Measurements from ENCODE around the gene ZNF718.
A peak's percentile ranks its signal among the peaks of the same experiment; 100 is the strongest.
"Not testable (repeated sequence)": the region's sequence is repeated elsewhere in the genome, so short reads cannot be mapped to it uniquely, and the experiment has no call there.

Gene ZNF718

GRCh38 chr4:124275-125081, at the start of gene ZNF718:
TSS of gene ZNF718 (plus strand) at chr4:124501. CDS start at chr4:124671, 170 bp downstream.
- DNase-seq (ENCODE audit: low read depth in 2 of 2) = peak; percentile 77 to 86

DNA sequence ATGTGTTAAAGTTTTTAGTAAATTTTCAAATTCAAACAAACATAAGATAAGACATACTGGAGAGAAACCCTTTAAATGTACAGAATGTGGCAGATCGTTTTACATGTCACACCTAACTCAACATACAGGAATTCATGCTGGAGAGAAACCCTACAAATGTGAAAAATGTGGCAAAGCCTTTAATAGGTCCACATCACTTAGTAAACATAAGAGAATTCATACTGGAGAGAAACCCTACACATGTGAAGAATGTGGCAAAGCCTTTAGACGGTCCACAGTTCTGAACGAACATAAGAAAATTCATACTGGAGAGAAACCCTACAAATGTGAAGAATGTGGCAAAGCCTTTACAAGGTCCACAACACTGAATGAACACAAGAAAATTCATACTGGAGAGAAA, 38.4 kb upstream of the ZNF718 start:
- DNase-seq (ENCODE audit: low read depth in 2 of 2) = no peak

DNA sequence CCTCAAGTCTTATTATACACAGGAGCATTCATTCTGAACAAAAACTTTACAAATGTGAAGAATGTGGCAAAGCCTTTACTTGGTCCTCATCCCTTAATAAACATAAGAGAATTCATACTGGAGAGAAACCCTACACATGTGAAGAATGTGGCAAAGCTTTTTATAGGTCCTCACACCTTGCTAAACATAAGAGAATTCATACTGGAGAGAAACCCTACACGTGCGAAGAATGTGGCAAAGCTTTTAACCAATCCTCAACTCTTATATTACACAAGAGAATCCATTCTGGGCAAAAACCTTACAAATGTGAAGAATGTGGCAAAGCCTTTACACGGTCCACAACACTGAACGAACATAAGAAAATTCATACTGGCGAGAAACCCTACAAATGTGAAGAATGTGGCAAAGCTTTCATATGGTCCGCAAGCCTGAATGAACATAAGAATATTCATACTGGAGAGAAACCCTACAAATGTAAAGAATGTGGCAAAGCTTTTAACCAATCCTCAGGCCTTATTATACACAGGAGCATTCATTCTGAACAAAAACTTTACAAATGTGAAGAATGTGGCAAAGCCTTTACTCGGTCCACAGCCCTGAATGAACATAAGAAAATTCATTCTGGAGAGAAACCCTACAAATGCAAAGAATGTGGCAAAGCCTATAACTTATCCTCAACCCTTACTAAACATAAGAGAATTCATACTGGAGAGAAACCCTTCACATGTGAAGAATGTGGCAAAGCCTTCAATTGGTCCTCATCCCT, 37.6 kb upstream of the ZNF718 start:
- DNase-seq (ENCODE audit: low read depth in 2 of 2) = not testable (repeated sequence)

DNA sequence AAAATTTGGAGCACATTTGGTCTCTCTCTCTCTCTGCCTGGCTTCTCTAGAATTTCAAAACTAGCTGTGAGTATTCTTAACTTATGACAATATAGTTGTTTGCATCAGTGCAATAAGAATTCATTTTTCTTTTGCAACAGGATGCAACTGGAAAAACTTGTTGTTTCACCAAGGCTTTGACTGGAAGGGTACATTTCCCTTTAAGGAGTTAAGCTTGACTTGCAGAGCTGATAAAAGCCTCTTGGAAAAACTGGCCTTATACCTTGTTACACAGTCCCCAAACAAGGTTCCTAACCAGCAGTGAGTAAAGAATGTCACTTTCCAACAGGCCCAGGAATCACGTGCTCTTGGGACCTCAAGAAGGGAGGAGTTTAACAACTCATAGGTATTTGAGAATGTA, 25.9 kb upstream of the ZNF718 start:
- DNase-seq (ENCODE audit: low read depth in 2 of 2) = no peak

GRCh38 chr4:99863-100262, 24.4 kb upstream of the ZNF718 start:
- DNase-seq (ENCODE audit: low read depth in 2 of 2) = no peak

DNA sequence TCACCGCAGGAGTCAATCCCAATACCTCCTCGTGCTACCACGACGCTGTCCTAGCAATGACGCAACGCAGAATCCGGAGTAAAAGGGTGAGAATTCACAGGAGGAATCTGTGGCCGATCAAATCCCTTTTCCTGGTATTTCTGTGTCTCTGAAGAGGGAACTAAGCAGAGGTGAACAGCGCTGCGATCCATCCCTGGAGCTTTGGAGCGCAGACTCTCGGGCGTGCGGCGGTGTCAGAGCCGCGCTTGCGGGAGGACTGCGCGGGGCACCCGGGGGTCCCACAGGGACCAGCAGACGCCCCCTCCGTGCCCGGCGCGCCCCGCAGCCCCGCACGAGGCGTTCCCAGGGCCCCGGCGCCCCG, 17.2 kb upstream of the ZNF718 start:
- no peak for DNase-seq (ENCODE audit: low read depth in 2 of 2)

DNA sequence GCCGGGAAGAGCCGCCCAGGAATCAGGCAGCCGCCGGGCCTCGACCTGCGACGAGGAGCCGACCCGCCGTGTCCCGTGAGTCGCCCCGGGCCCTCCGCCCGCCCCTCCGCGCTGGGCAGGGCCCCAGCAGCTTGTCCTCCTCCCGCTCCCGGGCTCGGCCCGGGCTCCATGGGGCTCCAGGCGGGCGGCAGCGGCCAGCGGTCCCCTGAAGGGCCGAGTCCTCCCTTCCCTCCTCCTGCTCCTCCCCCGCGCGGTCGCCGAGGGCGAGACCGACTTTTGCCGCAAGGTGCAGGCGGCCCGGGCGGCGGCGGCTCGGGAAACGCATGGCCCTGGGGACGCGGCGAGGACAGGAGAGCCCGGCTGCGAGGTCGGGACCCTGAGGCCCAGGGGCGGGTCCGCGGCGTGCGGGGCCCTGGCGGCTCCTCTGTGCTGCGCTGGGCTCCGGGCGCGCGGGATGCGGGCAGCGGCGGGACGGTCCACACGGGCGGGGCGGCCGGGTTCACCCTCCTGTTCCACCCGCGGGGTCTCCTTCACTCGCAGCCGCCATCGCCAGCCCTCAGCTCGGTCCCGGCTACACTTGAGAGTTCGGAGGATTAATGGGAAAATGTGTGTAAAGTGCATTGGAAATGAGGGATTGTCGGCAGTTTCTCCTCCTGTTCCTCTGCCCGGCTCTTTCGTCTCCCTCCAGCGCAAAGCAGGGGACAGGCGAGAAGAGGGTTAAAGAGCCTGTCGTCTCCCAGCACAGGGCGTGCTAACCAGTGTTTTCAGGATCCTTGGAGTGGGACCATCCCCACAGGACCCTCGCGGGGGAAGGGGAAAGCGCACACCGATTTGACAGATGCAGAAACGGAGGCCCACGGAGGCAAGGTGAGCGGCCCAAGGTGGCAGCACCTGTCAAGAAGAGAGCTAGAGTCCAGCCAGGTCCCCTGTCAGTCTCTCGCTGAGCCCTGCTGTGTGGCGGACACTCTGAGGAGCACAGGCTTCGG, 16.6 kb upstream of the ZNF718 start:
- DNase-seq (ENCODE audit: low read depth in 2 of 2) = no peak

- DNase-seq (ENCODE audit: low read depth in 2 of 2) = no peak
Observed at GRCh38 chr4:112771-113170, 11.5 kb upstream of the ZNF718 start.

DNA sequence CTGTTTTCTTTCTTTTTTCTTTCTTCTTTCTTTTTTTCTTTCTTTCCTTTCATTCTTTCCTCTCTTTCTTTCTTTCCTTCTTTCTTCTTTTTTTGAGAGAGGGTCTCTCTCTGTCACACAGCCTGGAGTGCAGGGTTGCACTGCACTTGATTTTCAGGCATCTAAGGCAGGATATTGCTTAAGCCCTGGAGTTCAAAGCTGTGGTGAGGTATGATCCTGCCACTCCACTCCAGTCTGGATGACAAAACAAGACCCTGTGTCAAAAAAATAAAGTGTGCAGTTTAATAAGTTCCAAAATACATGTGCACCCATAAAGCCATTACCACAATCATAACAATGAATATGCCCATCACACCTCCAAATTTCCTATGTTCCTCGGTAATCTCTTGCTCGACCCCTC, 10.6 kb upstream of the ZNF718 start:
- no peak for DNase-seq (ENCODE audit: low read depth in 2 of 2)

GRCh38 chr4:114149-114548, 10.2 kb upstream of the ZNF718 start:
- DNase-seq (ENCODE audit: low read depth in 2 of 2) = no peak

DNA sequence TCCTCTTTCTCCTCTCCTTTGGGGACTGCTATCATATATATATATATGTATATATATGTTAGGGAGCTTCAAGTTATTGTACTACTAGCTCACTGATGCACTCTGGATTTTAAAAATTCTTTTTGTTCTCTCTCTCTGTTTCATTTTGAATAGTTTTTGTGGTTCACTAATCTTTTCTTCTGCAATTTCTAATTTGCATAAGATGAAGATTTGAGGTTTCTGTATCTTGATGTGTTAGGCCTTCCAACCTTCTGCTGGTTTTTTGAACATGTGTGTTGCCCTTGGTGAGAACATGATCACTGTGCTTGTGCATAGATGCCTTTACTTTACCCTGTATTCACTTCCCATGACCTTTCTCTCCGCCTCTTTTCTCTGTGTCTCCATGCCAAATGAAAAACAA, 7.8 kb upstream of the ZNF718 start:
- no peak for DNase-seq (ENCODE audit: low read depth in 2 of 2)

DNA sequence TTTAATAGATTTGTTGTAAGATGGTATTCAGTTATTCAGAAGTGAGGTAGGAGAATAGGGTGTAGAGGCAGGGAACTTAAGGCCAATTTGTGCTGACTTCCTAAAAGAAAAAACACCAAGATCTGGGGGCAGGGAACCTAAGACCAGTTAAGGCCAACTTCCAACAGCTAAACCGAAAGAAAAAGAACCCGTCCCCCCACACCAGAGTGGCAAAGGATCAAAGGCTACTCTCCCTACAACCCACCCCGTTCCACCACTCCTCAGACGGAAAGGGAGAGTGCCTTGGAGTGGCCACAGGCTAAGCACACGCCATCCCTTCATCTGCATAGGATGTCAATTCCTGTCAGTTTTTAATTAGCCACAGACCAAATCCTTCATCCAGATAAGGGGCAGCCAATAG, 3.7 kb upstream of the ZNF718 start:
- no peak for DNase-seq (ENCODE audit: low read depth in 2 of 2)

DNA sequence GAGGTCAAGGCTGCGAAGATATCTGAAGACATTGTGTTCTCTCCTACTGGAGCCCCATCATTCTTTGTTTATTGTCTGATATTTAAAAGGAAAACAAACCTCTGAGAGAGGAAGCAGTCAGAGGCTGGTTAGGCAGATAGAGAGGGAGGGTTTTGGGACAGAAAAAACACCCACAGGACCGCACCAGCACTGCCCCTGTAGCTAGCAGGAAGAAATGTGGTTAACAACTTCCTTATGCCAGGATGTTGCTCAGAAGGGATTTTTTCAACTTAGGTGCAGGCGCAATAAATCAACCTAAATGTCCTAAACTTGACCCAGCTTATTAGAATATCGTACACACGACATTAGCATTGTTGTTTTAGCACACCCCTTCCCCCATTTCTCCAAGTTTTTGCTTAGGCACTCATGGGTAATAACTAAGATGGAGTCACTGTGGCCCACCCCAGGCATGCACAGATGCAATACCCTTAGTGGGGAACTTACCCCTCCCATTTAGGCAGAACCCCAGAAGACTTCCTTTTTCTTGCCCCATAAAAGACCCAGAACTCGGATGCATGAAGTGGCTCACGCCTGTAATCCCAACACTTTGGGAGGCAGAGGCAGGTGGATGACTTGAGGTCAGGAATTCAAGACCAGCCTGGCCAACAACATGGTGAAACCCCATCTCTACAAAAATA, 2.8 kb upstream of the ZNF718 start:
- no peak for DNase-seq (ENCODE audit: low read depth in 2 of 2)

DNA sequence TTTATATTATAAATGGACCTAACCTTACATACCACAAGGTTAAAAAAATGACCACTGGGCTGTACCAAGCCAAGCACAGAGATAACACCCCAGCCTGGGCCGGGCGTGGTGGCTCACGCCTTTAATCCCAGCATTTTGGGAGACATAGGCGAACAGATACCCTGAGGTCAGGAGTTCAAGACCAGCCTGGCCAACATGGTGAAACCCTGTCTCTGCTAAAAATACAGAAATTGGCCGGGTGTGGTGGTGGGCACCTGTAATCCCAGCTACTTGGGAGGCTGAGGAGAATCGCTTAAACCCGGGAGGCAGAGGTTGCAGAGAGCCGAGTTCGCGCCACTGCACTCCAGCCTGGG, 403 bp upstream of the ZNF718 start:
- not testable (repeated sequence) for DNase-seq (ENCODE audit: low read depth in 2 of 2)

DNA sequence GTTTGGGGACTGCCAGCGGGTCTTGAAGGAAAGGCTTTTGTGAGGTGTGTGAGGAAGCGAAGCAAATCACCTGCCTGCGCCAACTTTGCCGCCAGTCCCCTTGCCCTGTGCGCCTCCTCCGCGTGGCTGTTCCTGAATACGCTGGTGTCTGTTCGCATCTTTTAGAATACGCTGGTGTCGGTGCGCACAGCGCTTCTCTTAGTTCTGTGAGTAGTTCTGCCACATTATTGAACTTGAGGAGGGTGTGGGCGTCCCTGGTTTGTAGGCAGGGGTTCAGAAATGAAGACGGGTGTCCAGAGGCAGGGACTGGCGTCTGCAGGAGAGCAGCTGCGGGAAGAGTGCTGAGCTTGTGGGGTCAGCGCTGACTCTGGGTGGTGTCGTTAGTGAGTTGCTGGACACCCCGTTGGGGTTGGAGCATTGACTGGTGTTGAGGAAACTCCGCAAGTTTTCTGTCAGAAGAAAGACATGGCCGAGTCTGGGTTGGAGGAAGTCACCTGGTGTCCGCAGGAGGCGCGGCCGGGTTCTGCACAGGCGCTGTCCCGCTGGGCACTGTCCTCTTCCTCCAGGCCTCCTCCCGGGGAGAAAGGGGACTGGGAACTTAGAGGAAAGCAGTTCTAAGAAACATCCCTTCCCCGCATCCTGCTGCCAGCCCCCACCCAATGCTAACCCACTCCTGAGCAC, 930 bp downstream of the ZNF718 start:
- peak in 1 of 2 donors; percentile 18 for DNase-seq (ENCODE audit: low read depth in 2 of 2)

DNA sequence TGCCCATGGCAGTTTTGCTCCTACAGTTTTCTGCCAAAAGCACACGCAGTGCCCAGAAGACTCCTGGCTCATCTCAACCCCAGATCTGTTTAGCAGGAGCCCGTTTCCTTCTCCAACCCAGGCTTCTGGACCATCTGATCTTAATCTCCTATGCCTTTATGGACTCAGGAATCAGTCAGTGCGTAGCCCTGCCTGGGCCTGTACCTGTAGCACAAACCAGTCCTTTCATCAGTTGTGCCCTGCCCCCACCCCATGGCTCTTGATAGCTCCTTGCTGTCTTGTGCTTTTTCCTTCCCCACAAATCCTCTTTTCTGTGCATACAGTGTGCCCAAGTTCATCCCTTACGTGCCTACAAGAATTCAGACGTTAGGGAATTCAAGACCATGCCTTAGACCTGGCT, 1.5 kb downstream of the ZNF718 start:
- no peak for DNase-seq (ENCODE audit: low read depth in 2 of 2)

DNA sequence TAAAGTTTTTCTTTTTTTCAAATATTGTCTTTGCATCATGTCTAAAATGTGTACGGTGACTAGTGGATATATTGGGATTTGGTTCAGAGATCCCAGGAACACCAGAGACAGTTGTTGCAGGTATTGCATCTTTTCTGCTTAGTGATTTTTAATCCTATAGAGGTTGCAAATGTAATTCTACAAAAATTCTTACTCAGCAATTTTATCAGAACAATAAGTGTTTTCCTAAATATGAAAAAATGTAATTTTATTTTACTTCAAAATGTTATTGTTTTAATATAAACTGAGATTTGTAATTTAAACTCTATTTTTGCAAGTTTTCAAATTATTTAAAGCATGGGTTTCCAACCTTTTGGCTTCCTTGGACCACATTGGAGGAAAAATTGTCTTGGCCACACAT, 8.2 kb downstream of the ZNF718 start:
- DNase-seq (ENCODE audit: low read depth in 2 of 2) = no peak

DNA sequence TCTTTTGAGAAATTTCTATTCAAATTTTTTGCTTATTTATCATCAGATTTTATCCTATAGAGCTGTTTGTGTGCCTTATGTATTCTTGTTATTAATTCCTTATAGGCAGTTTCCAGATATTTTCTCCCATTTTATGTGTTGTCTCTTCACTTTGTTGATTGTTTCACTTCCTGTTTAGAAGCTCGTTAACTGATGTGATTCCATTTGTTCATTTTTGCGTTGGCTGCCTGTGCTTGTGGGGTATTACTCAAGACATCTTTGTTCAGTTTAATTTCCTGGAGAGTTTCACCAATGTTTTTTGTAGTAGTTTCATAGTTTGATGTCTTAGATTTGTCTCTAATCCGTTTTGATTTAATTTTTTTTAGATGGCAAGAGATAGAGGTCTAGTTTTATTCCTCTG, 14.6 kb downstream of the ZNF718 start:
- DNase-seq (ENCODE audit: low read depth in 2 of 2) = no peak

- DNase-seq (ENCODE audit: low read depth in 2 of 2) = no peak
Observed at GRCh38 chr4:139691-140090, 15.4 kb downstream of the ZNF718 start.

DNA sequence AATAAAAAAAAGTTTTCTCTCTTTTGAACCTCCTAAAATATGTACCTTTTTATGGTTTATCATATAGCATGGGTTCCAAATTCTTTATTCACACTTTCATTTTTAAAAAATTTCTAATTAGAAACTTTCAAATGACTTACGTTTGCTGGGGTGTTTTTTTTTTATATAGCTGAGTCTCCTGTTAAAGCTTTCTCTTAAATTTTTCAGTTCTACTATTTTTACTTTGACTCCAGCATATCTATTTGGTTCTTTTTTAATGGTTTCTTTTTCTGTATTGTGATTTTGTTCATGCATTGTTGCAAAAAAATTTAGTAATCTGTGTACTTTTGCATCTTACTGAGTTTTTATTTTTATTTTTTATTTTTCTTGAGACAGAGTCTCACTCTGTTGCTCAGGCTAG, 22.3 kb downstream of the ZNF718 start:
- no peak for DNase-seq (ENCODE audit: low read depth in 2 of 2)

GRCh38 chr4:147233-147632, 22.9 kb downstream of the ZNF718 start:
- no peak for DNase-seq (ENCODE audit: low read depth in 2 of 2)
